PC-3 (cell line): ENCODE data around the gene NTMT2.

Source experiments
- CTCF ChIP-seq: fragments of 300-600 bp; sonication (generic); conservative IDR thresholded peaks from 2 replicates; pipeline ENCODE4 v1.5.1; 2017; ENCODE audit warnings: antibody characterized with exemption, low read depth, mild to moderate bottlenecking, low read length
- EZH2 ChIP-seq: fragments of 300-600 bp; sonication (generic); IDR thresholded peaks from one replicate; pipeline ENCODE4 v1.6.1; 2017; ENCODE audit warnings: antibody characterized with exemption, mild to moderate bottlenecking, low read length; ENCODE audit not compliant: unreplicated experiment

- no peak for TF ChIP-seq CTCF
- TF ChIP-seq EZH2: no peak
Measured at GRCh38 chr1:170140371-170140770, 5.4 kb upstream of the NTMT2 start.
